Measurements from ENCODE around the gene LRRC7. TPM values are rescaled to one million over a fixed set of nuclear protein-coding genes. Genes with fewer than 3 reads are reported as not detected.

LRRC7 gene
- polyA plus RNA-seq, 1 experiment = 0.22 TPM

DNA sequence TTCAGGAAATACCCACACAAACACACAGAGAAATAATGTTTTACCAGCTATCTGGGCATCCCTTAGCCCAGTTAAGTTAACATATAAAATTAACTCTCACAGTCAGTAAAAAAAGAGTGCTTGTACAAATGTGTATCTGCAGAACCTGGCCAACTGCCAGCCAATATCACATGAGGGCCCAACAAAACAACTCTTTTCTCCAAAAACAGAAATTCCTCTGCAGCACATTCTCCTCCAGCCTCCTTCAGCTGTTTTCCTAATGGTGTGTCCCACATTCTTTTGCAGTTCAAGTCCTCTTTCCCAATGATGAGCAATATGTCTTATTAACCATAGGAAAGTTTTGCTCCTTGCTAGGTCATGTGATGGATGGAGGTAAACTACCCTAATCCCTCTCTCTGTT is 75.5 kb downstream of the LRRC7 start:
- ChIA-PET POLR2A (no interaction called here), CTCF (no interaction called here)
- no peak overlapping the region for H3K4me3 ChIP-seq (ENCODE audit: low read depth, low read length)
- TF ChIP-seq CTCF (IDR thresholded peaks at IDR 0.05; ENCODE audit: insufficient read depth, low read depth, low read length) = no peak
- DNase-seq (ENCODE audit: low read depth) = no peak
- H3K27me3 ChIP-seq (ENCODE audit: control insufficient read depth, insufficient read depth, low read length) = no peaks in the 10 kb centered on the region
- no peaks in the 10 kb centered on the region for H3K36me3 ChIP-seq (ENCODE audit: control insufficient read depth, insufficient read depth, low read length)

DNA sequence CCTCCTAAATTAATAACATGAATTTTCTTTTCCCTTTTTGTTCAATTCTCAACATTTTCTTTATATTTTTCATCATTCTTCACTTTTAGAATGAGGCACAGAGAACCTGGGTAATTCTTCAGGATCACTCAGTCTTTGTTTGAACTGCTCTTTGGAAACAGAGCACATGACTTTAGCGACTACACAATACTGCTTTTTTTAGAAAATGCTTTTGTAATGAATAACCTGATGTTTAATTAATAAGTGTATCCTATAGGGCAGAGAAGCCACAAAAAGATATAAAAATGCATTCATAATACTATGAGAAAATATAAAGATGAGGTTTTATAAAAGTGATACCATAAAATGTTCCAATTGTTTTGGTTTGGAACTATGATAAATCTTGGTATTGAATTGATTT is 77.8 kb downstream of the LRRC7 start:
- Histone ChIP-seq H3K4me3 (ENCODE audit: low read depth, low read length) (no peak overlapping the region), H3K27me3 (ENCODE audit: control insufficient read depth, insufficient read depth, low read length) (no peaks in the 10 kb centered on the region), H3K36me3 (ENCODE audit: control insufficient read depth, insufficient read depth, low read length) (no peaks in the 10 kb centered on the region)
- DNase-seq (ENCODE audit: low read depth) = no peak
- CTCF ChIA-PET = no interaction called here
- POLR2A ChIA-PET = no interaction called here
- no peak for TF ChIP-seq CTCF (IDR thresholded peaks at IDR 0.05; ENCODE audit: insufficient read depth, low read depth, low read length)

DNA sequence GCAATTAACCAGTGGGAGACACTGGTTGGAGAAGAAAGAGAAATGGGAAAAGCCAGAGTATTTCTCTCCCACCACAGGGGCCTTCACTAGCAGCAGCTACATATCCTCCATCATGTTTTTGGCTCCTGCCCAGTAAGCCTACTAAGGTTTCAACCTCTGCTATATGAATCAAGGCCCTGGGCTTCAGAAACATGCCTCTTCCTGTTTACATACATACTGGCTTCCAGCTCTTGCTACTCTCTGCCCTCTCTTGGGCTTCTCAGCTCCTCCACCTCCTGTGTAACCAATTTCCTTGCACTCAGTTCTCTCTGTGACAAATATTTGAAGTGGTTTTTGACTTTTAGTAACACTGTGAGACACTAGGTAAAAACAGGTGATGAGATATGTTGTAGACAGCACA is 80.8 kb downstream of the LRRC7 start:
- no peak for DNase-seq (ENCODE audit: low read depth)
- POLR2A ChIA-PET = no interaction called here
- CTCF ChIA-PET = no interaction called here

GRCh38 chr1:69649383-69649990 is 81.8 kb downstream of the LRRC7 start:
- DNase-seq (ENCODE audit: low read depth) = no peak
- ChIA-PET CTCF (no interaction called here), POLR2A (no interaction called here)
- TF ChIP-seq CTCF (IDR thresholded peaks at IDR 0.05; ENCODE audit: insufficient read depth, low read depth, low read length) = no peak
- no peak overlapping the region for H3K4me3 ChIP-seq (ENCODE audit: low read depth, low read length)
- H3K27me3 ChIP-seq (ENCODE audit: control insufficient read depth, insufficient read depth, low read length) = no peaks in the 10 kb centered on the region
- H3K36me3 ChIP-seq (ENCODE audit: control insufficient read depth, insufficient read depth, low read length) = no peaks in the 10 kb centered on the region

More for the DNA sequence above, 80.8 kb downstream of the LRRC7 start:
- no peaks in the 10 kb centered on the region for H3K27me3 ChIP-seq (ENCODE audit: control insufficient read depth, insufficient read depth, low read length)
- no peak overlapping the region for H3K4me3 ChIP-seq (ENCODE audit: low read depth, low read length)
- TF ChIP-seq CTCF (IDR thresholded peaks at IDR 0.05; ENCODE audit: insufficient read depth, low read depth, low read length) = no peak
- no peaks in the 10 kb centered on the region for H3K36me3 ChIP-seq (ENCODE audit: control insufficient read depth, insufficient read depth, low read length)

- no peak for TF ChIP-seq CTCF (IDR thresholded peaks at IDR 0.05; ENCODE audit: insufficient read depth, low read depth, low read length)
- H3K4me3 ChIP-seq (ENCODE audit: low read depth, low read length) = no peak overlapping the region
- no peaks in the 10 kb centered on the region for H3K36me3 ChIP-seq (ENCODE audit: control insufficient read depth, insufficient read depth, low read length)
- DNase-seq (ENCODE audit: low read depth) = no peak
- ChIA-PET POLR2A (no interaction called here), CTCF (no interaction called here)
- H3K27me3 ChIP-seq (ENCODE audit: control insufficient read depth, insufficient read depth, low read length) = no peaks in the 10 kb centered on the region
These were observed 83.1 kb downstream of the LRRC7 start for GRCh38 chr1:69650779-69651178.
